ENCODE results near the gene KIAA1549. TPM values are rescaled to one million over a fixed set of nuclear protein-coding genes. Genes with fewer than 3 reads are reported as not detected.

KIAA1549 gene
- total RNA-seq, 2 donors from 2014 or later: 0.95 to 1.8 TPM

DNA sequence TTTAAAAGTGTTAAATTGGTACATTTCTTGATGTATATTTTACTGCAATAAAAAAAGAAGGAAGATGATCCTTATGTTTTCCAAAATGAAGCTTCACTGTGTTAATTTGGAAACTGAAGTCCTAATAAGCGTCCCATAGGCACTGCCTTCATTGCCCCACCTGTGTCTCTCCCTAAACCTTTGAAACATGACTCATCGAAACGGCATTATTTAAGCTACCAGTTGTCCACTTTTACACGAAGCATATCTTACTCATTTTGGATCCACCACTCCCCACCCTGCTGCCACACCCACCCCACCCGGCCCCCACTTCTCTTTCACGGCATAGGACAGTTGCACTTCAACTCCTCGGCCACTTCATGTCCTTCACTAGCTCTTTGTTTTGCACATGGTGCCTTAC, 85.5 kb downstream of the KIAA1549 start:
- DNase-seq (ENCODE audit: low spot score) (no peak), ATAC-seq (ENCODE audit: insufficient number of reproducible peaks, low FRiP score, low read depth) (no peak)
- TF ChIP-seq, protein P1, sequence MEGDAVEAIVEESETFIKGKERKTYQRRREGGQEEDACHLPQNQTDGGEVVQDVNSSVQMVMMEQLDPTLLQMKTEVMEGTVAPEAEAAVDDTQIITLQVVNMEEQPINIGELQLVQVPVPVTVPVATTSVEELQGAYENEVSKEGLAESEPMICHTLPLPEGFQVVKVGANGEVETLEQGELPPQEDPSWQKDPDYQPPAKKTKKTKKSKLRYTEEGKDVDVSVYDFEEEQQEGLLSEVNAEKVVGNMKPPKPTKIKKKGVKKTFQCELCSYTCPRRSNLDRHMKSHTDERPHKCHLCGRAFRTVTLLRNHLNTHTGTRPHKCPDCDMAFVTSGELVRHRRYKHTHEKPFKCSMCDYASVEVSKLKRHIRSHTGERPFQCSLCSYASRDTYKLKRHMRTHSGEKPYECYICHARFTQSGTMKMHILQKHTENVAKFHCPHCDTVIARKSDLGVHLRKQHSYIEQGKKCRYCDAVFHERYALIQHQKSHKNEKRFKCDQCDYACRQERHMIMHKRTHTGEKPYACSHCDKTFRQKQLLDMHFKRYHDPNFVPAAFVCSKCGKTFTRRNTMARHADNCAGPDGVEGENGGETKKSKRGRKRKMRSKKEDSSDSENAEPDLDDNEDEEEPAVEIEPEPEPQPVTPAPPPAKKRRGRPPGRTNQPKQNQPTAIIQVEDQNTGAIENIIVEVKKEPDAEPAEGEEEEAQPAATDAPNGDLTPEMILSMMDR (IDR thresholded peaks at IDR 0.05): no peak
- Histone ChIP-seq H3K4me3 (no peak overlapping the region), H3K9me3 (no peaks in the 10 kb centered on the region), H3K27ac (no peak overlapping the region), H3K4me1 (ENCODE audit: control insufficient read depth in 1 of 2, low read depth in 2 of 2) (no peaks in the 10 kb centered on the region), H3K27me3 (replicated peaks; ENCODE audit: insufficient read depth) (no peaks in the 10 kb centered on the region), H3K36me3 (no peaks in the 10 kb centered on the region)

DNA sequence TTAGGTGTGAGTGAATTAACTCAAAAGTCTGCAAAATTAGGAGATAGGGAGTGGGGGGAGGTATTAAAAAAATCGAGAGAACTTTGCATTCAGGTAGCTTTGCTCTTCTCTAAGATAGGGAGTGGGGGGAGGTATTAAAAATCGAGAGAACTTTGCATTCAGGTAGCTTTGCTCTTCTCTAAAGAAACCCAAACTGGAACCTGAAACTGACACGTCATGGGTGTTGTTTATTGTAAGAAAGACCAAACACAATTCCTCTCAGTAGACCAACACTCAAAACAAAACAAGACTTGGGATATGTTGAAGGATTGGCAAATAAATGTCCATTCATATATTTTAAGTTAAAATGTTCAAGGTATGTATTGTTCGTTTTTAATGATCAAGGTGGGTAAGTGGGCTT, 87.9 kb downstream of the KIAA1549 start:
- Histone ChIP-seq H3K36me3 (no peaks in the 10 kb centered on the region), H3K4me1 (ENCODE audit: control insufficient read depth in 1 of 2, low read depth in 2 of 2) (no peaks in the 10 kb centered on the region), H3K27ac (no peak overlapping the region), H3K4me3 (no peak overlapping the region), H3K27me3 (replicated peaks; ENCODE audit: insufficient read depth) (no peaks in the 10 kb centered on the region), H3K9me3 (no peaks in the 10 kb centered on the region)
- TF ChIP-seq, protein P1 (IDR thresholded peaks at IDR 0.05): no peak
- no peak for ATAC-seq (ENCODE audit: insufficient number of reproducible peaks, low FRiP score, low read depth)
- DNase-seq (ENCODE audit: low spot score): no peak

DNA sequence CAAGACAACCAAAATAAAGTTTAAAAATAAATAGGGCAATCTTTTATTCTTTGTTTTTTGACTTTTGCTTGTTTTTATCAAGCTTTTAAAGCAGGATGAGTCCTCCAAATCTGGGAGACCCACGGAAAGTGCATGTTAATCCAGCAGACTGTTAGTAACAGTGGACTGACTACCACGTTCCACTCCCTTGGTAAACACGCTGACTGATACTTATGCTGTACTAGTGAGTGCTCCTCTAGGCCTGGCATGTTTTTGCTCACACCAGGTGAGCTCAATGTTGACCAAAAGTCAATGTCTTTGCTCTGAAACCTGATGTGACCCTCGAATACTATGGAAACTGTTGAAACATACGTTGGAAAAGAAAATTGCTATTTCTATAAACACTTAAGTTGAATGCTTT, 88.4 kb downstream of the KIAA1549 start:
- H3K9me3 ChIP-seq: no peaks in the 10 kb centered on the region
- no peaks in the 10 kb centered on the region for H3K4me1 ChIP-seq (ENCODE audit: control insufficient read depth in 1 of 2, low read depth in 2 of 2)
- ATAC-seq (ENCODE audit: insufficient number of reproducible peaks, low FRiP score, low read depth): no peak
- DNase-seq (ENCODE audit: low spot score): no peak
- H3K4me3 ChIP-seq: no peak overlapping the region
- TF ChIP-seq, protein P1 (IDR thresholded peaks at IDR 0.05): no peak
- no peaks in the 10 kb centered on the region for H3K36me3 ChIP-seq
- no peak overlapping the region for H3K27ac ChIP-seq
- H3K27me3 ChIP-seq (replicated peaks; ENCODE audit: insufficient read depth): no peaks in the 10 kb centered on the region

DNA sequence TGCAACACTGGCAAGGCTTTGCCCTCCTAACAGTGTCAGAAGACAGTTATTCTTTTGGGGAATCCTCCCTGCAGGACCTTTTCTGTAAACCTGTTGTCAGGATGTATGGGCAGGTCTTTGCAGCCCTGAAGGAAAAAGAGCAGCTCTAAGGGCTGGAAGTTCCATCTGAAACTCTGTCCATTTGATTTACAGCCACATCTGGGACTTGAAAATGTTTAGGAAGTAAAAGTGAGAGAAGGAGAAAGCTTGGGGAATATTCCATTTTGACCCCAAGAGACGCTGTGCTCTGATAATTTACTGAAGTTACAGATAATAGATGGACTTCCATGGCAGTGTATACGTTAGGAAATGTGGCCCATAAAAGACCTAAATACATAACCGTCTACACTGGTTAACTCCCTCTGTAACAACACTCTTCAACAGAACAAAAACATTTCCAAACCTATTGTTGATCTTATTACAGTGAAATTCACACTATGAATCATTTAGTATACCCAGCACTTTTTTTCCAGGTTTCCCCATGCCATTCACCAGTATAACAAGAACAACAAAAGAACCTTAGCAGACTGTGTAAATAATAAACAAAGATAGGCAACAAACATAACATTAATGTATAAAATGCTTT, 89.1 kb downstream of the KIAA1549 start:
- no peak overlapping the region for H3K4me3 ChIP-seq
- no peak overlapping the region for H3K27ac ChIP-seq
- no peaks in the 10 kb centered on the region for H3K27me3 ChIP-seq (replicated peaks; ENCODE audit: insufficient read depth)
- TF ChIP-seq, protein P1 (IDR thresholded peaks at IDR 0.05): no peak
- H3K4me1 ChIP-seq (ENCODE audit: control insufficient read depth in 1 of 2, low read depth in 2 of 2): no peaks in the 10 kb centered on the region
- no peaks in the 10 kb centered on the region for H3K9me3 ChIP-seq
- DNase-seq (ENCODE audit: low spot score): no peak
- ATAC-seq (ENCODE audit: insufficient number of reproducible peaks, low FRiP score, low read depth): no peak
- no peaks in the 10 kb centered on the region for H3K36me3 ChIP-seq

DNA sequence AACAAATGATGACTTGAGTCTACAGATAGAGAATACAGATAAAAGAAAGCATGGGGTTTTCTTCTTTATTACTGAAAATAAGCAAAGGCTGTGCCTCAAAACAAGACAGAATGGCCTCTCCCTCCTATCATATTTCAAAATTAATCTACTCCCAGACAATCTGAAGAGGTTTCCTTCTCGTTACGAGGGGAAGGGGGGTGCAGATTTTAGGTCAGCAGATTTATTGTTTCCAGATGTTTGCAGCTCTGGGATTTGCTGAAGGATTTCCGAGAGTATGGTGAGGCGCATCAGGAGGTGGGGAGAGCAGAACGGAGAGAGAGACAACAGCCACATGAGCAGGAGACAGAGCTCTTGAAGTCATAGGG, 89.8 kb downstream of the KIAA1549 start:
- no peak overlapping the region for H3K4me3 ChIP-seq
- ATAC-seq (ENCODE audit: insufficient number of reproducible peaks, low FRiP score, low read depth) (no peak), DNase-seq (ENCODE audit: low spot score) (no peak)
- H3K36me3 ChIP-seq: no peaks in the 10 kb centered on the region
- H3K9me3 ChIP-seq: no peaks in the 10 kb centered on the region
- no peak overlapping the region for H3K27ac ChIP-seq
- TF ChIP-seq, protein P1 (IDR thresholded peaks at IDR 0.05): no peak
- no peaks in the 10 kb centered on the region for H3K4me1 ChIP-seq (ENCODE audit: control insufficient read depth in 1 of 2, low read depth in 2 of 2)
- no peaks in the 10 kb centered on the region for H3K27me3 ChIP-seq (replicated peaks; ENCODE audit: insufficient read depth)
